ENCODE measurements around the gene AKAP8. TPM values are rescaled to one million over a fixed set of nuclear protein-coding genes. Genes with fewer than 3 reads are reported as not detected.

AKAP8 gene
- total RNA-seq, 2 experiments from 2014 or later: 47.6 to 48.2 TPM

DNA sequence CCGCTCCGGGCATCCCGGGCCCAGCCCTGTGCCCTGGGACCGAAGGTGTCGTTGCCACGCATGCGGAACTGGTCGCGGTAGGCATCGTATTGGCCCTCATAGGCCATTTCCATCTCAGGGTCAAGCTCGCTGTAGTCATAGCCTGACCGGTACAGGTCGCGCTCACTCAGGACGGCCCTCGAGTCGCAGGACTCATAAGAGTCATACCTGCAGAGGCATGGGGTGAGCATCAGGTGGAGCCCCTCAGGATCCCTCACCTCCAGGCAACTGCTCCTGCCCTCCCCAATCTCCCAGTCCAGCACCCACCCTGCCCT is 21.8 kb upstream of the AKAP8 start:
- POLR2A ChIA-PET: no interaction called here
- peaks cover 27% of the 10 kb centered on the region for H3K36me3 Mint-ChIP-seq (ENCODE audit: low read depth)
- H3K27ac Mint-ChIP-seq: no peak overlapping the region
- H3K4me3 Mint-ChIP-seq: no peak overlapping the region
- H3K27me3 Mint-ChIP-seq: no peaks in the 10 kb centered on the region
- TF ChIP-seq, protein P1, sequence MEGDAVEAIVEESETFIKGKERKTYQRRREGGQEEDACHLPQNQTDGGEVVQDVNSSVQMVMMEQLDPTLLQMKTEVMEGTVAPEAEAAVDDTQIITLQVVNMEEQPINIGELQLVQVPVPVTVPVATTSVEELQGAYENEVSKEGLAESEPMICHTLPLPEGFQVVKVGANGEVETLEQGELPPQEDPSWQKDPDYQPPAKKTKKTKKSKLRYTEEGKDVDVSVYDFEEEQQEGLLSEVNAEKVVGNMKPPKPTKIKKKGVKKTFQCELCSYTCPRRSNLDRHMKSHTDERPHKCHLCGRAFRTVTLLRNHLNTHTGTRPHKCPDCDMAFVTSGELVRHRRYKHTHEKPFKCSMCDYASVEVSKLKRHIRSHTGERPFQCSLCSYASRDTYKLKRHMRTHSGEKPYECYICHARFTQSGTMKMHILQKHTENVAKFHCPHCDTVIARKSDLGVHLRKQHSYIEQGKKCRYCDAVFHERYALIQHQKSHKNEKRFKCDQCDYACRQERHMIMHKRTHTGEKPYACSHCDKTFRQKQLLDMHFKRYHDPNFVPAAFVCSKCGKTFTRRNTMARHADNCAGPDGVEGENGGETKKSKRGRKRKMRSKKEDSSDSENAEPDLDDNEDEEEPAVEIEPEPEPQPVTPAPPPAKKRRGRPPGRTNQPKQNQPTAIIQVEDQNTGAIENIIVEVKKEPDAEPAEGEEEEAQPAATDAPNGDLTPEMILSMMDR (IDR thresholded peaks at IDR 0.05): no peak
- intact Hi-C loops (cut with micrococcal nuclease): no loop called here
- H3K4me1 Mint-ChIP-seq (ENCODE audit: low read depth): peaks cover 11% of the 10 kb centered on the region
- H3K9me3 Mint-ChIP-seq: no peaks in the 10 kb centered on the region
- no peak for DNase-seq
- ATAC-seq: no peak
- CTCF ChIA-PET: interaction anchor here (0.8 kb wide), 1 partner anchor 12 kb away, joined by 3 read pairs; no protein-coding TSS in a partner anchor

GRCh38 chr19:15400521-15401396 is 21.2 kb upstream of the AKAP8 start:
- CTCF ChIA-PET: interaction anchor here (0.8 kb wide), 1 partner anchor 12 kb away, joined by 3 read pairs; no protein-coding TSS in a partner anchor
- Mint-ChIP-seq H3K4me1 (ENCODE audit: low read depth) (peaks cover 9% of the 10 kb centered on the region), H3K4me3 (no peak overlapping the region), H3K27me3 (no peaks in the 10 kb centered on the region), H3K9me3 (no peaks in the 10 kb centered on the region), H3K27ac (no peak overlapping the region), H3K36me3 (ENCODE audit: low read depth) (peaks cover 30% of the 10 kb centered on the region)
- ATAC-seq (no peak), DNase-seq (no peak)
- intact Hi-C loops (cut with micrococcal nuclease): no loop called here
- TF ChIP-seq, protein P1 (IDR thresholded peaks at IDR 0.05): no peak
- POLR2A ChIA-PET: interaction anchor here (0.8 to 1.1 kb wide), 2 partner anchors 9 to 18 kb away, joined by 3 to 5 read pairs; partner anchors contain the start of gene AKAP8L

DNA sequence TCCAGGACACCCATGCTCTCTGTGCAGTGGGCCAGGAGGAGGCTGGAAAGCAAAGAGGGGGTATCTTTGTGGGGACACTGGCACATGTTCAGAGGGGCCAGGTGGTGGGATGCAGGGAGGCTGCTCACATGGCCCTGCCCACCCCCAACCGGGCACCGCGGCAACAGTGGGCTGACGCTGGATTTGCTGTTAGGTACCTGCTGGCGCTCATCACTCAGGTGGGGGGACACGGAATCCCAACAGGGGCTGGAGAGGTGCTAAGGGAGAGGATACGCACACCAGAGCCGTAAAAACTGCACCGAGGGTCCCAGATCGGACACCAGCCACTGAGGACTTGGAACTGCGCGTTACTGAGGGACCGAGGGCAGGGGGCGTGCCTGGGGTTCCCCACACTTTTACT is 20.0 kb upstream of the AKAP8 start:
- POLR2A ChIA-PET: interaction anchor here (1.1 kb wide), 1 partner anchor 10 kb away, joined by 5 read pairs; no protein-coding TSS in a partner anchor
- no peak for DNase-seq

DNA sequence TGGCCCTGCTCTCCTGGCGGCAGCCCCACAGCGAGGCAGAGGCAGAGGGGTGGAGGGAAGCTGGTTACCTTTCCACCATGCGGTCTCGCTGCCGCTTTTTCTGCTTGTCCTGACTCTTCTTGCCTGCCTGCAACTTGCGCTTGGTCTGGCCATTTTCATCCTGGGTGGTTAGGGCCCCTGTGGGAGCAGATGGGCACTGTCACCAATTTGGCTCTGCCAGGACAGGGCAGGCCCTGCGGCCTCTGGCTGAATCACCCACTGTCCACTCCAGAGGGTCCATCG is 19.6 kb upstream of the AKAP8 start:
- Mint-ChIP-seq H3K27me3 (no peaks in the 10 kb centered on the region), H3K27ac (no peak overlapping the region), H3K9me3 (no peaks in the 10 kb centered on the region), H3K4me3 (no peak overlapping the region), H3K4me1 (ENCODE audit: low read depth) (peaks cover 2% of the 10 kb centered on the region), H3K36me3 (ENCODE audit: low read depth) (peaks cover 34% of the 10 kb centered on the region)
- ChIA-PET POLR2A (no interaction called here), CTCF (interaction anchor here (1.2 kb wide), 1 partner anchor 157 kb away, joined by 3 read pairs; no protein-coding TSS in a partner anchor)
- no peak for ATAC-seq
- DNase-seq: no peak
- intact Hi-C loops (cut with micrococcal nuclease): no loop called here
- TF ChIP-seq, protein P1 (IDR thresholded peaks at IDR 0.05): no peak

More for the DNA sequence above, 20.0 kb upstream of the AKAP8 start:
- TF ChIP-seq, protein P1 (IDR thresholded peaks at IDR 0.05): no peak
- no peaks in the 10 kb centered on the region for H3K27me3 Mint-ChIP-seq
- H3K27ac Mint-ChIP-seq: no peak overlapping the region
- H3K4me1 Mint-ChIP-seq (ENCODE audit: low read depth): peaks cover 5% of the 10 kb centered on the region
- CTCF ChIA-PET: no interaction called here
- intact Hi-C loops (cut with micrococcal nuclease): no loop called here
- no peak for ATAC-seq
- peaks cover 34% of the 10 kb centered on the region for H3K36me3 Mint-ChIP-seq (ENCODE audit: low read depth)
- no peaks in the 10 kb centered on the region for H3K9me3 Mint-ChIP-seq
- H3K4me3 Mint-ChIP-seq: no peak overlapping the region

DNA sequence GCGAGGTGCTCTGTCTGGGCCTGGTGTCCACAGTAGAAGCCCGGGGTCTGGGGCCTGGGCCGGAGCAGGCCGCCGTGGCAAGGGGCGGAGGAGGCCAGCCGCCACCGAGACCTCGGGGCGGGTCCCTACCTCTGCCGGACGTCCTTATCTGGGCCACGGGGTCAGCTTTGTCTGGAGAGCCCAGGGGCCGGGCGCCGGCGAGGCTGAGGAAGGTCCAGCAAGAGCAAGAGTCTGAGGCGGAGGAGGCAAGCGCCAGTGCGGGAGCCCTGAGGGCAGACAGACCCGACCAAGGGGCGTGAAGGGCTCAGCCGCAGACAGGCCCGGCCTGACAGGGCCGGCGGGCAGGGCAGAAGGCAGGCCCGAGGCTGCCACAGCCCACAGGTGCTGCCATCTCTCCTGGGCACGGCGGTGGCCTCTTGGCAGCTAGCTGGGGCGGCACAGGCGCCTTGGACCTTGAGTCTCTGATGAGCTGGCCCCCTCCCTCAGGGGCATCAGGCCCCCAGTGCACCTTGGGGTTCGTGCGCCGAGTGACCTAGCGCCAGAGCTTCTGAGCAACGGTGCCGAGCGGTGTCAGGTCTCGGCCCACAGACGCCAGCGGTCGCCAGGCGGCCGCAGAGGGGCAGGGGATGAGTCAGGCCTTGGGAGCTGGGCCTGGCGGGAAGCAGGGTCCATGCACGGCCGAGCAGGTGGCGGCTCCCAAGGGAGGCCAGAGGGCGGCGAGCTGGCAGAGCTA is 19.1 kb upstream of the AKAP8 start:
- H3K9me3 Mint-ChIP-seq: no peaks in the 10 kb centered on the region
- no peak overlapping the region for H3K27ac Mint-ChIP-seq
- POLR2A ChIA-PET: interaction anchor here (1.3 kb wide), 1 partner anchor 20 kb away, joined by 3 read pairs; no protein-coding TSS in a partner anchor
- H3K36me3 Mint-ChIP-seq (ENCODE audit: low read depth): peaks cover 39% of the 10 kb centered on the region
- TF ChIP-seq, protein P1 (IDR thresholded peaks at IDR 0.05): no peak
- no peaks in the 10 kb centered on the region for H3K27me3 Mint-ChIP-seq
- intact Hi-C loops (cut with micrococcal nuclease): no loop called here
- DNase-seq (no peak), ATAC-seq (no peak)
- H3K4me1 Mint-ChIP-seq (ENCODE audit: low read depth): peaks cover 2% of the 10 kb centered on the region
- CTCF ChIA-PET: interaction anchor here (1.2 kb wide), 1 partner anchor 157 kb away, joined by 3 read pairs; no protein-coding TSS in a partner anchor
- no peak overlapping the region for H3K4me3 Mint-ChIP-seq
